Epithelial cell of esophagus (primary cell): ENCODE measurements around the gene INSIG2.
A peak's percentile ranks its signal among the peaks of the same experiment; 100 is the strongest.
"Not testable (repeated sequence)": the region's sequence is repeated elsewhere in the genome, so short reads cannot be mapped to it uniquely, and the experiment has no call there.

Source experiments
- DNase-seq: peaks from one replicate; pipeline ENCODE4 v3.0.0; 2010; ENCODE audit warnings: low read depth
- H3K4me3 ChIP-seq: 2 replicates; pipeline ENCODE4 v1.5.1; 2011; ENCODE audit warnings: mild to moderate bottlenecking, low read length, control low read depth
- TF ChIP-seq, protein P1 (sequence below): IDR thresholded peaks from 2 replicates; pipeline ENCODE4 v1.5.1; 2011; ENCODE audit warnings: low read depth, mild to moderate bottlenecking, low read length, control low read depth, inconsistent platforms; ENCODE audit not compliant: insufficient read depth; ENCODE audit errors: missing control alignments

The INSIG2 gene

DNA sequence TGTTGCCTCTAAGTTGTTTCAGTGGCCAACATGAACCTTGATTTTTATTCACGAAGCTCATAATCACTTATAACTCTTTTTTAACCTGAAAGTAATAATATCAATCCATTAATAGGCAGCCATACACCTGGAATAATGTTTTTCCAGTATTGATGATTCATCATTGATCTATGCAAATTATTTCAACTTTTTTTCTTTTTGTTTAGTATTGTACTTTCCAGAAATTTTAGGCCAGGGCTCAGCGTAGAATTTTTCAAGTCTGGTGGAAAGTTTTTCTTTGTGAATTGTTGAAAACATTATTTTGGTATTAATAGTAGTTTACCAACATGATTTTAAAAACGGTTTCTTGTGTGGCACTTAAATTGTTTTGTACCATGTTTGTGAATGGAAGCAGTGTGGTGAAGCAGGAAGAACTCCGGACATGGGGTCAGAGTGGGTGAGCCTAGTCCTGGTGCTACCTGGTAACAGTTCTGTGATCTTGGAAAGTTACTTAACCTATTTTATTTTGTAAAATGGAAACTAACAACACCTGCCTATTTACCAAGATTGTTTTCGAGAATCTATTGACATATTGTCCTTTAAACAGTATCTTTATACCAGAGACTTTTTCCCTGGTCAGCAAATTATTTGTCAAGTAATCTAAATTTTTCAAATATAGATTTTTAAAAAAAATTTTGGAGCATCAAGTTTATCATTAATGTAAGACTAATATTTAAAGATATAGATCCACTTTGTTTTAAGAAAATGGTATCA, 2.3 kb downstream of the INSIG2 start:
- DNase-seq: no peak
- TF ChIP-seq, protein P1, sequence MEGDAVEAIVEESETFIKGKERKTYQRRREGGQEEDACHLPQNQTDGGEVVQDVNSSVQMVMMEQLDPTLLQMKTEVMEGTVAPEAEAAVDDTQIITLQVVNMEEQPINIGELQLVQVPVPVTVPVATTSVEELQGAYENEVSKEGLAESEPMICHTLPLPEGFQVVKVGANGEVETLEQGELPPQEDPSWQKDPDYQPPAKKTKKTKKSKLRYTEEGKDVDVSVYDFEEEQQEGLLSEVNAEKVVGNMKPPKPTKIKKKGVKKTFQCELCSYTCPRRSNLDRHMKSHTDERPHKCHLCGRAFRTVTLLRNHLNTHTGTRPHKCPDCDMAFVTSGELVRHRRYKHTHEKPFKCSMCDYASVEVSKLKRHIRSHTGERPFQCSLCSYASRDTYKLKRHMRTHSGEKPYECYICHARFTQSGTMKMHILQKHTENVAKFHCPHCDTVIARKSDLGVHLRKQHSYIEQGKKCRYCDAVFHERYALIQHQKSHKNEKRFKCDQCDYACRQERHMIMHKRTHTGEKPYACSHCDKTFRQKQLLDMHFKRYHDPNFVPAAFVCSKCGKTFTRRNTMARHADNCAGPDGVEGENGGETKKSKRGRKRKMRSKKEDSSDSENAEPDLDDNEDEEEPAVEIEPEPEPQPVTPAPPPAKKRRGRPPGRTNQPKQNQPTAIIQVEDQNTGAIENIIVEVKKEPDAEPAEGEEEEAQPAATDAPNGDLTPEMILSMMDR: no peak

DNA sequence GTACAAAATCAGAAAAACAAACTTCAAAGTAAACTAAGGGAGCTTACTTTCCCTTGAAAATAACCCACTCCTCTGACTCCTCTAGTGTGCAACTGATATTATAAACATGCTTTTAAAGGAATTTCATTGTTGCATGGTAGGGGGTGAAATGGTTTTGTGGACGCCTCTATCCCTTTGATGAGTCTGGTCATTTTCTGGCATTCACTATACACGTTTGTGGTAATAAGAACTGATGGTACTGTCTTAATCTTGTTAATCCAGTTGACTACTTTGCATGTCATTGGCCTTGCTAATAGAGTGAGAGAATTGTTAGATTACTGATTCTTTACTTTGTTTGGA, 2.8 kb downstream of the INSIG2 start:
- no peak for DNase-seq
- H3K4me3 ChIP-seq: no peak overlapping the region
- TF ChIP-seq, protein P1: no peak

More for the DNA sequence above, 2.3 kb downstream of the INSIG2 start:
- no peak overlapping the region for H3K4me3 ChIP-seq

DNA sequence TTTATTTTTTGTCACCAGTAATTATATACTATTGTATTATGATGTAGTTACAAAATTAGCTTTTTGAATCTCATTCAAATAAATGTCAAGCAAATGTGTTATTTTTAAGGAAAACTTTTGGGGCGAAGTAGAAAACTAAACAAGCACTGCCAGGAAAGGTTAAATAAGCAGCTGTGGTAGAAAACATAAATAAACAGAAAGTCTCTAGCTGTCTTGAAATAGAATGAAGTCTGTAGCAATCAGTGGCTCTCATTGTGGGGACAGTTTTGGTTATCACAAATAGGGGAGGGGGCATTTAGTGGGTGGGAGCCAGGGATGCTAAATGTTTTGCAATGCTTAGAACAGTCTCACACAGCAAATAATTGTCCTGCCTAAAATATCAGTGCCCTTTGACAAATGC, 3.4 kb downstream of the INSIG2 start:
- TF ChIP-seq, protein P1: no peak
- DNase-seq: no peak
- no peak overlapping the region for H3K4me3 ChIP-seq

DNA sequence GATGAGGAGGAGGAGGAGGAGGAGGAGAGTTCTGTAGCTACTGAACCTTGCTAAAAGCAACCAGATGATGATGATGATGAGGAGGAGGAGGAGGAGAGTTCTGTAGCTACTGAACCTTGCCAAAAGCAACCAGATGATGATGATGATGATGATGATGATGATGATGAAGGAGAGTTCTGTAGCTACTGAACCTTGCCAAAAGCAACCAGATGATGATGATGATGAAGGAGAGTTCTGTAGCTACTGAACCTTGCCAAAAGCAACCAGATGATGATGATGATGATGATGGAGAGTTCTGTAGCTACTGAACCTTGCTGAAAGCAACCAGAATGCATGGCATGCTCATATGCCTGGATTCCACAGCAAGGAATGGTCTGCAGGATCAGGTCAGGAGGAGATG, 5.8 kb downstream of the INSIG2 start:
- not testable (repeated sequence) for DNase-seq, H3K4me3 ChIP-seq

DNA sequence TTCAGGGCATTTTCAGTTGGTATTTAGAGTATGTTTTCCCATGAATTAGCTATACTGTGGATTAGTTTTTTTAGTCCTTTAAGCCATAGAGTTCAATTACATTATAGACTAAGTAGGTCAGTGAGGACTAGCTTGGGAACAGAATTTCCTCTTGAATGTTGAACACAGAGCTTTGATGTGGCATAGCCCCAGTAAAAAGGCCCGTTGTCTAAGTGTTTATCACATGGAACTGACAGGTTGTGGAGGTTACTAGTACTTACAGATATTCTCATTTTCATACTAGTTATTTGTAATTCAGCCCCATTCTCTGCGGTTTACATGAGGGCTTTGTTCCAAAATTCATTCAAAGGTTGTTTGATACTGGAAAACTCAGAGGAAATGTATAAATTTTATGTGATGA, 6.2 kb downstream of the INSIG2 start:
- TF ChIP-seq, protein P1: no peak
- no peak overlapping the region for H3K4me3 ChIP-seq
- DNase-seq: no peak

DNA sequence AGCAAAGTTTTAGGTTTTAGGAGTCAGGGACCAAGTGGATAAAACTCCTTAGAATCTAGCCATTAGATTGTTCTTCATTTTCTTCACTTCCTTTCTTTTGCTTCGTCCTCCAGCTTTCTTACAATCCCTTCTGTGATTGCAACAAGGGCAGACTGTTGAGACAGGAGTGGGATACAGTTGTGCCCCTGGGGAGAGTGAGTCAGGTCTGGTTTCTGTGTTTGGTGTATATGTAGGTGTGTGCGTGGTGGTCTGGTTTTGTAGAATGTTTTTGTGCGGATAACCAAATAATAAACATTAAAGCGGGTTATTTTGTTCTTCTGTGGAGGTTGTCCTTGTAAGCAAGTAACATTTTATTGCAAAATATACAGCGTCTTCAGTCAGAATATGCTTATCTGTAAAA, 7.3 kb downstream of the INSIG2 start:
- DNase-seq: peak; percentile 51
- TF ChIP-seq, protein P1: no peak
- no peak overlapping the region for H3K4me3 ChIP-seq

DNA sequence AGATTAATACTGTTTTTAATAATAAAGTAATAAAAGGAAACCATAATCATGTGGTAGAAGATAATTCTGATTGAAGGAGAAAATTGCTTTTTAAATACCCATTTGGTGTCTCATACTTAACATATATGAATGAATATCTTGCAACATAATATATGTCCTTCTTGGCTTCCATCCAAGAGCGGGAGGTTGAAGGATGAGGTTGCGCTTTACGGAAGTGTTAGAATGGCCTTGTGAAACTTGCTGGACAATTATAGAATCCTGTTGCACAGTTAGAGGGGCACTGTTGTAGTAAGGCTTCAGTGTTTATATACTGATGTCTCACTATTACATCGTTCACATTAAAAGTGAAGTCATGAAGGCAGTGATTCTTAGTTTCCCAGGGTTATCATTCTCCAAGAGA, 9.4 kb downstream of the INSIG2 start:
- peak; percentile 58 for DNase-seq
- TF ChIP-seq, protein P1: no peak

More for the DNA sequence above, 9.4 kb downstream of the INSIG2 start:
- no peak overlapping the region for H3K4me3 ChIP-seq
